GM21526 (cell line): ENCODE data around the gene AVPI1.
A peak's percentile ranks its signal among the peaks of the same experiment; 100 is the strongest.
"Not testable (repeated sequence)": the region's sequence is repeated elsewhere in the genome, so short reads cannot be mapped to it uniquely, and the experiment has no call there.

Experiments
- ATAC-seq: cut with Tn5 transposase; IDR thresholded peaks from one replicate; pipeline ENCODE4 v1.9.1; 2021; ENCODE audit warnings: moderate library complexity; ENCODE audit not compliant: unreplicated experiment, low FRiP score

Gene AVPI1

DNA sequence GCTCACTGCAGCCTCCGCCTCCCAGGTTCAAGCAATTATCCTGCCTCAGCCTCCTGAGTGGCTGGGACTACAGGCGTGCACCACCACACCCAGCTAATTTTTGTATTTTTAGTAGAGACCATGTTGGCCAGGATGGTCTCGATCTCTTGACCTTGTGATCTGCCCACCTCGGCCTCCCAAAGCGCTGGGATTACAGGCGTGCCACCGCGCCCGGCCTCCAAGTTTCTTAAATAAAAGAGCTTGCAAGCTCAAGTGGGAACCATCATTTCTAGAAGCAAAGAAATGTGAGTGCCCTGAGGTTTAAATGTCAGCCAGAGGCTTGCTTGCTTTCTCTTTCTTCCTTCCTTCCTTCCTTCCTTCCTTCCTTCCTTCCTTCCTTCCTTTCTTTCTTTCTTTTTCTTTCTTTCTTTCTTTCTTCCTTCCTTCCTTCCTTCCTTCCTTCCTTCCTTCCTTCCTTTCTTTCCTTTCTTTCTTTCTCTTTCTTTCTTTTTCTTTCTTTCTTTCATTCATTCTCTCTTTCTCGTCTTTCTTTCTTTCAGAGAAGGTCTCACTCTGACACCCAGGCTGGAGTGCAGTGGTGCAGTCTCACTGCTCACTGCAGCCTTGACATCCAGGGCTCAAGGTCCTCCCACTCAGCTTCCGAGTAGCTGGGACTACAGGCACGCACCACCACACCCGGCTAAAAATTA, 44.4 kb downstream of the AVPI1 start:
- not testable (repeated sequence) for ATAC-seq

GRCh38 chr10:97640868-97641811, 45.9 kb downstream of the AVPI1 start:
- peak; percentile 5 for ATAC-seq

- peak; percentile 97 for ATAC-seq
Measured at GRCh38 chr10:97640174-97640867, 46.7 kb downstream of the AVPI1 start, which contains the start of gene PI4K2A. Gene PI4K2A (plus strand): TSS chr10:97640671. CDS start chr10:97640743, 72 bp downstream.

- ATAC-seq: not testable (repeated sequence)
Measured at GRCh38 chr10:97639090-97639489, 48.0 kb downstream of the AVPI1 start.

- ATAC-seq: no peak
Measured at GRCh38 chr10:97635577-97635976, 51.5 kb downstream of the AVPI1 start.

DNA sequence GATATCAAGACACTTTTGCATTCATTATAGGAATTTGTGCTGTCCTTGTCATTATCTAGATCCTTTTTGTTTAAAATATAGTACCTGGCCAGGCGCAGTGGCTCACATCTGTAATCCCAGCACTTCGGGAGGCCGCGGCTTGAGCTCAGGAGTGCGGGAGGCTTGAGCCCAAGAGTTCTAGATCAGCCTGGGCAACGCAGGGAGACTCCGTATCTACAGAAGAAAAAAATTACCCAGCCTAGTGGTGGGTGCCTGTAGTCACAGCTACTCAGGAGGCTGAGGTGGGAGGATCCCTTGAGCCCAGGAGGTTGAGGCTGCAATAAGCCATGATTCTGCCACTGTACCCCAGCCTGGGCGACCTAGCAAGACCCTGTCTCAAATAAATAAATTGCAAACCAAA, 53.1 kb downstream of the AVPI1 start:
- no peak for ATAC-seq

- peak; percentile 97 for ATAC-seq
Measured at GRCh38 chr10:97632949-97633884, 53.8 kb downstream of the AVPI1 start, which contains the start of gene MORN4. Gene MORN4 (minus strand): TSS chr10:97633500. CDS start chr10:97619653, 13,847 bp downstream.

DNA sequence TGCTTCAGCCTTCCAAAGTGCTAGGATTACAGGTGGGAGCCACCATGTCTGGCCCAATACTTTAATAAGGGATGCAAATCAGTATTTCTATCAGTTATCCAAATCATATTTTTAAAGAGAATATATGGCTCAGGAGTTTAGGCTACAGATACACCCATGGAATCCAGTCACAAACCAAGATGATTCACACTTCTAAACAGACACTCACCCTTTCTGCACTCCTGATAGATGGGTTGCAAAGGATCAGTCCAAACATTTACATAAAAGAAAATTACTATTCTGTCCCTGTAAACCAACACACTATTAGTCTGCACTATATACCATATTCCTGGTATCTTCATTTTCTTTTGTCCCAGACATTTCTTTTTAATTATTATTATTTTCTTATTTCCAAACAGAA, 55.9 kb downstream of the AVPI1 start:
- ATAC-seq: no peak

GRCh38 chr10:97629289-97629688, 57.8 kb downstream of the AVPI1 start:
- ATAC-seq: no peak

DNA sequence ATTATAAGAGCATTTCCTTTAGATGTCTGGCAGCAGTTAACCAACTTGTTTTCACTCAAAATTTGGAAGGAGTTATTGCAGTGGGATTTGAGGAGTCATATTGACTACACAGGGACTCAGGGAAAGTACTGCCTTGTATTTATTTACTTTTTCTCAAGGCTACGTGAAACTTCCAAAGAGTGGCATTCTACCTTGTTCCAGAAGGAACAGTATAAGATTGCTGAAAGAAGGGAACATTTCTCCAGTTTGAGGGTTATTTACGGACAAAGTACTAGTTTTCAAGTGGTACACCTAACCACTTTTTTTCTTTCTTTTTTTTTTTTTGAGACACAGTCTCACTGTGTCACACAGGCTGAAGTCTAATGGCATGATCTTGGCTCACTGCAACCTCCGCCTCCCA, 58.8 kb downstream of the AVPI1 start:
- no peak for ATAC-seq

- ATAC-seq: no peak
Measured at GRCh38 chr10:97627731-97628130, 59.3 kb downstream of the AVPI1 start.
